Activated CD4-positive, alpha-beta T cell treated with anti-CD3 and anti-CD28 coated beads for 4 hours (primary cell): ENCODE data around the gene DLG1.

Source experiments
- DNase-seq, 2 donors: peaks; one replicate each; pipeline ENCODE4 v3.0.0-alpha.2; 2020

Gene DLG1

DNA sequence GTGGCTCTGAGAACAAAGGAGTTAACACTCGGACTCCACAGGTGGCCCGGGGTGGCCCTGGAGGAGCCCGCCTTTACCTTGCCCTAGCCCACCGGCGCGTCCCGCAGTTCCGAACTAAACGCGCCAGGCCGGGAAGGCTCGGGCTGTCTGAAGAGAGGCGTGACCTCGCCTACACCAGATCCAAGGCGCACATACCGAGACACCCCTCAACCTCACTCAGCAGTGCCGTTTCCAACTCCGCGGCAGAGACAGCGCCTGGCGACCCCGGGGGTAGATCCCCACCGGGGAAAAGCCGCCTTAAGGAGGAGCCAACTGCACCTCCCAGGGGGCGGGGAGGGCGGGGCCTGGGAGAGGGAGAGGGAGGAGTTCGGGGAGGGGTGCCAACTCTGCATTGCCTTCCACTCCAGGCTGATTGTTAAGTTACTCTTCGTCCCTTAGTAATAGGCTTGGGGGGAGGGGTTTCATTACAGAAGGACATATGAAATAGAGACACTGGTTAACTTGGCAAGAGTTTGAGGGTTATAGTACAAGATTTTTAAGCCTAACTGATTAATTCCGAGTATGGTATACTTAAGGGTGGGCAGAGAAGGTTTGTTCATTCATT lies at the start of gene DLG1:
Gene DLG1, minus strand, starts transcription at position 272 of the 604 bp plus-strand sequence. CDS start 1,408 bp downstream, outside the sequence.
- peak; percentile 82 to 84 for DNase-seq

DNA sequence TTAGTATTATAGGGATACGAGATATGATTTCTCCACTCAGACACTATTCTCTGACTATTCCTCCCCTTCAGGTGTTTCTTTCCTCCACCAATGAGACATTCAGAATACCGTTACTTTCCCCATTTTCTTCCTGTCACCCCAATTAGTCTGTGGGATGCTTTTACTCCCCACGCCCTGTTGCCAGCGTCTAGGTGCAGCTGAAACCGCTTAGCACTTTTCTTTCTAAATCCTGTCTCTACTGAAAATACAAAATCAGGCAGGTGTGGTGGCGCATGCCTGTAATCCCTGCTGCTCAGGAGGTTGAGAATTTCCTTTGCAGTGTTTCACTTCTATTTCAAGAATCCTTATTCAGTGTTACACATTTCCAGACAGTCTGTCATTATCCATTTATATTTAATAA lies 49.6 kb upstream of the DLG1 start:
- DNase-seq = no peak

DNA sequence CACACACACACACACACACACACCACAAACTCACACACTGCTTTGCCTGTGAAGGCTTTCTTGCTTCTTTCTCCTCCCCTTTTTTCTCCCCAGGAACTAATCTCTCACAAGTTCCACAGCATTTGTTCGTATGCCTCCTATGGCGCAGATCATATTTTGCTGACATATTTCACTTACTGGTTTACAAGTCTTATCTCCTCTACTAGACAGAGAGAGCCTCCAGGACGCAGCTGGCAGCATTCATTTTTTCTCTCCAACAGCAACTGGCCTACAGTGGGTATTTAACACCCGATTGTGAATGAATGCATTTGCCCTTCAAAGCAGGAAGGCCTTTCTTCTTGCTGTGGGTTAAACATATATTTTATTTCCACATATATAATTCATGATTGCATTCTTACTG lies 47.0 kb upstream of the DLG1 start:
- DNase-seq = no peak

DNA sequence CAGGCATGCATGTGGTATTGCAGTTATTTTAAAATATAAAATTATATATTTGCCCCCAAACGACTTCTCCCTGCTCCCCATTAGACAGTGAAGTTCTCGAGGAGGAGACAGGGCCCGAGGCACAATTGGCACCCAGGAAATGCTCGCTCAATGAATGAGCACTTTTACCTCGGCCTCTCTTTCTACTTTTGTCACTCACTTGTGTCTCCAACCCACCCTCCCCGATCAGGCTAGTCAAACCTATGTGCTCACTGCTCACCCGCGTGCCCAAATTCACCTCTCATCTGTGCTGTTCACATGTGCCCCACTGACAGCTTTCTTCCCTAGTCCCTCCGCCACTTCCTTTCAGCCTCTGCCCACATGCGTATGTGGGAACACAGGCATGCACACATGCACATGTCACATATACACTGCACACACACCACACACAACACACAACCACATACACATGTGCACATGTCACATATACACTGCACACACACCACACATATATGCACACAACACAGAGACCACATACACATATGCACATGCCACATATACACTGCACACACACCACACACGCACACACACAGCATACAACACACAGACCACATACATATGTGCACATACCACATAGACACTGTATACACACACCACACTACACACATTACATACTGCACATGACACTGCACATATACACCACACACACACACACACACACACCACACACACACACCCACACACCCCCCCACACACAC lies 46.3 kb upstream of the DLG1 start:
- DNase-seq = no peak

DNA sequence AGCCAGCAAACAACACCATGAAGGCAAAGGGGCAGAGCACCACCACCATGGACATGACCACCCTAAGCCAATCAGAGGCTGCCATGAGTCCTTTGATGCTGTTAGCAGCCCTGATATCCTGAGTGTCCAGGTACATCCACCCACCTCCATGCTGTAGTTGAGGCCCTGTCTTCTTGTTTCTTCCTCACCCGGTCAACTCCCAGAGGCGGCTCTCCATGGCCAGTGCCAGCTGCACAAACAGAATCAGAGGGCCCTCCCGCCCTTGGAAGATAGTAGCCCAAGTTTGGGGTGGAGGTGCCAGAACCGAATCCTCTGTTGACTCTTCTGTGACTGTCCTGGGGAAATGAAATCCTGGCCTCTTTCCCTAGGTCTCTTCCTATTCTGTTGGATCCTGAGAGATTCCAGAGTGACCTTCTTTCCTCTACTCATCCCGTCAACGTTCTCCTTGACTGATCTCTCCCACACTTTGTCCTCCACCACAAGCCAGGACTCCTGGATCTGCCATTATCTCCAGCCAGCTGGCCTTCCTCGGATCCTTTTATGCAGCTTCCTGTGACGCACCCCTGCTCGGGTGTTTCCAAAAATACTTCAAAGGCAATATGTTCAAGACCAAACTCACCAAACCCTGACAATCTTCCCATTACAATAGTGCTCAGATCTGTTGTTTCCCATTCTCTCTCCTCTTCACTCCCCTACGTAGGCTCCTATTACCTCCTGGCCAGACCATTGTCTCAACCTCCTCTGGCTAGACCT lies 45.4 kb upstream of the DLG1 start:
- no peak for DNase-seq

DNA sequence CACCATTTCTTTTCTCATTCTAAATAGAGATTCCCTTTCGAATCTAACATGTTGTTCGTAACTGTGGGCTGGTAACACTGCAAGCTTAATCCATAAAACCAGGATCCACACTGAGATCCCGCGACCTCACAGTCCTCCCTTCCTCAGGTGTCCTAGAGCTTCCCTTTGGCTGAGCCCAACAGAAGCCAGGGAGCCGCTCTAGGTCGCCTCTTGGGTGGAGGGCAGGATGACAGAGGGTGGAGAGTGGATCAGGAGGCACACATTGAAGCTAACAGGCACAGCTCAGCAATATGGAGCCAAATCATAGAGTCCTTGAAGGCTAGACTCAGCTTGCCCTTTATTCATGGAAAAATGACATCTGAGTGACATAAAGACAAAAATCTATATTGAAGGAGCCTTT lies 44.7 kb upstream of the DLG1 start:
- no peak for DNase-seq

DNA sequence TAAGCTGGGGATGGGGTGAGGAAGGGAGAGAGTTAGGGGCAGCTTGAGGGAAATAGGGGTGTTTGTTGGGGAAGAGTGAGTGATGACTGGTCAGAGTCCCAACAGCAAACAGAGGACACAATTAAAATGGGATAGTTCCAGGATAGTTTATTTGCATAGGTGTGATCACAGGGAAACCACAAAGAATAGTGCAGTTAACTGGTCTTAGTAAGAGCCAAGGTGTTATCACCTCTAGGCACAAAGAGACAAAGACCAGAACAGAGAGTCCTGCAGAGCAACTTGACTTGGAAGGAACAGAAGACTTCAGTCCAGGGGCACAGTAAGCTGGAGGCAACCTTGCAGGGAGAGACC lies 42.1 kb upstream of the DLG1 start:
- DNase-seq = no peak

DNA sequence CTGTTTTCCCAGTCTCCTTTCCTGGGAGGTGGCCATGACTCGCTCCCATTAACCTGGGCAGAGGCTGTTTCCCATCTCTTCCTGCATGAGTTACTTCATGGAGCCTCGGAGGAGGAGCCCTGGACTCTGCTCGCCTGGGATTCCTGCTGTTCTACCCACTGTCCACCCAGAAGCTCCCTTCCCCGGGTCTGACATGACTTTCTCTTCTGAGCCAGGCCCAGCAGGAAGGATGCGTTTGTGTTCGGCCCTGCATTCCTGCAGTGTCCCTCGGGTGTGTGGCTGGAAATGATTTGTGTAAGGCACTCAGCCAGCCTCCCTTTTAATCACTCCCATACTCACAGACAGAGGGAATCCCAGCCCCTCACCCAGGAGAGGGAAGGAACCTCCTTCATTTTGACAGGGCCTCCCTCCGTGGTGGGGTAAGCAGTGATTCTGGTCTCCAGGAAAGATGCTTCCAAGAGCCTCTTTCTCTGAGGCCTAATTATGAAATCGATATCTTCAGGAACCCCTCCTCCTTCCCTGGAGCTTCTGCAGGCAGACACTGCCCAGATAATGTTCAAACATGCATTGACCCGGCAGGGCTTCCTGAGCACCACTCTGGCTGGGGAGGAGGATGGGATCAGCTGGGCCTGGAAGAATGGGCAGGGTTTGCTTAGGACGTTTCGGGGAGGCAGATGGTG lies 41.6 kb upstream of the DLG1 start:
- no peak for DNase-seq

DNA sequence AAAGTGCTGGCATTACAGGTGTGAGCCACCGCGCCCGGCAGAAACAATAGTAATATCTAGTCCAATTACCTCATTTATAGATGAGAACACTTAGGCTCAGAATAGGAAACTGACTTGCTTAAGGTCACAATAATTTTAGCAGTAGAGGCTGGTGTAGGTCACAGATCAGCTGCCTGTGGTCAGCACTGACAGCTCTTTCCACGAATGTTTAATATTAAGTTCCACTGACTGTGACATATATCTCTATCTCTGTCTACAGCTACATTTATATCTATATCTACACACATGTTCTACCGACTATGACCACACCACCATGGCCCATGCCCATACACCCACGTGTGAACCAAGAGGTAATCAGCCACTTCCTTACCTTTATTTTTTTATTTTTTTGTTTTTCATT lies 40.2 kb upstream of the DLG1 start:
- no peak for DNase-seq

DNA sequence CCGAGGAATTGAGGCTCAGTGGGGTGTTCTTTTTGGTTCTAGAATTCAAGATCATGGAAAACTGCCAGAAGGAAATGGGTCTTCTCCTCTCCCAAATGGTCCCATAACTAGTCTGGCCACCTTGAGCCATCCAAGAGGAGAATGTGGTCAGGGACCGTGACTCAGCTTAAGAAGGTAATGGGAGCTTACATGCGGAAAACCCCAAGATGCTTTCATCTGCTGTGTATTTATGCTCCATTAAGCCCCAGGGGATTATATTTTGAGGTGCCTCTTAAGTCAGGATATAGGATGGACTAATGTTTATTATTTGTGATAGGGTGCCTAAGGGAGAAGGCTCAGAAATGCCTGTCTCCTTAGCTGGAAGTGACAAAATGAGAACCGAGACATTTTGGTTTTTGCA lies 39.2 kb upstream of the DLG1 start:
- no peak for DNase-seq

DNA sequence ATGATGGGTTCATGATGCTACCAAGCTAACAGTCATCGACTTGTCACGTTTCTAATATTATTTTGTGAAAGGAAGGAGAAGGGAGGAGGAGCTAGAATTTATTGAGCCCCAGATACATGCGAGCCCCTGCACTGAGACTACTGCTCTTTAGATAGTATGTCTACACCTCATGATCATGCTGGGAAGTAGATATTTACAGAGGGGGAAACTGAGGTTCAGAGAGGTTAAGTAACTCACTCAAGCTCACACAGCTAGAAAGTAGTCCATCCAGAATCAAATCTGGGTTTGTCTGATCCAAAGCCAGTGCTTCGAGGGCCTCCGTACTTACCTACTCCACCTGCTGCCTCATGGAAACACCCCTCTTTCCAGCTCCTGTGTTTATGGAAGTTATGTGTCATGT lies 38.8 kb upstream of the DLG1 start:
- no peak for DNase-seq

DNA sequence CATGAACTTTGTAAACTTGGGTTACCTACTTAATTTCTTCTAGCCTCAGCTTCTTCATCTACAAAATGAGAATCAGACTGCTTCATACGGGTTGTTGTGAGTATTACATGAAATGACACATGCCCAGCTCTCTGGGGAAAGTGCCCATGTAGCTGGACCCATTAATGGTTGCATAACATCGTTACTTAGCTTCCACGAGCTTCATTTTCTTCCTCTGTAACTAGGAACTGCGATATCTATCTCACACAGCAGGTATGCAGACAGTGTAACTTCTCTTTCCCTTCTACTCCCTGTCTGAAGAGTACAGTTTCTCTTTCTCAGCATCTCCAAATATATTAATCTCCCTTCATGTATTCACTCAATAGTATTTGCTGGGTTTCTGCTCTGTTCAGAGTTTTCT lies 37.9 kb upstream of the DLG1 start:
- no peak for DNase-seq

DNA sequence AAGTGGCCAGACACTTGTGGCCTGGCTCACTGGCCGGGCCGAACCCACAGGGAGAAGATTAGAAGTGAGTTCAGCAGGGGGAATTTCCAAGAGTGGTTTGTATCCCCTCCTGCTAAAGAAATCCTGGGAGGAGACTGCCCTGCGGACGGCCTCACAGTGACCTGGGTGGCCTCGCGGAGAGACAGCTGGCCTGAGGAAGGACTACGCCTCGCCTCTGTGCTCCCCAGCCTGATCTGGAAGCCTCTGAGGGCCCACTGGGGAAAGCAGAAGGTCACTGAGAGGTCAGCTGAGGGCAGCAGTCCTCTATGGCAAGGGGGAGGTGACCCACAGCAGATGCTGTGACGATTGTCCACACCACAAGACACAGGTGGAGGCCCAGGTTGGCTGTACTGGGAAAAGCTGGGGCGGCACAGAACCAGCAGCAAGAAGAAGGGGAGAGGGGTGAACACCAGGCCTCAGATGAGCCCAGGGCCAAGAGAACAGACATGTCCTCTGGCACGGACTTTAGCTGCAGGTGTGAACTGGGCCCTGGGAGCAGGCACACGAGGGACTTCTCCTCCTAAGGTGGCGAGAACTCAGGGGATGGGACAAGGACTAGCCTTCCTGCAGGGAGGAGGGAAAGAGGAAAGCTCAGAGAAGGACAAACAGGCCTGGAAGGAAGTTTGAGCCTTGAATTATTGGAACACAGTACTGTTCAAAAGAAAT lies 37.2 kb upstream of the DLG1 start:
- no peak for DNase-seq

DNA sequence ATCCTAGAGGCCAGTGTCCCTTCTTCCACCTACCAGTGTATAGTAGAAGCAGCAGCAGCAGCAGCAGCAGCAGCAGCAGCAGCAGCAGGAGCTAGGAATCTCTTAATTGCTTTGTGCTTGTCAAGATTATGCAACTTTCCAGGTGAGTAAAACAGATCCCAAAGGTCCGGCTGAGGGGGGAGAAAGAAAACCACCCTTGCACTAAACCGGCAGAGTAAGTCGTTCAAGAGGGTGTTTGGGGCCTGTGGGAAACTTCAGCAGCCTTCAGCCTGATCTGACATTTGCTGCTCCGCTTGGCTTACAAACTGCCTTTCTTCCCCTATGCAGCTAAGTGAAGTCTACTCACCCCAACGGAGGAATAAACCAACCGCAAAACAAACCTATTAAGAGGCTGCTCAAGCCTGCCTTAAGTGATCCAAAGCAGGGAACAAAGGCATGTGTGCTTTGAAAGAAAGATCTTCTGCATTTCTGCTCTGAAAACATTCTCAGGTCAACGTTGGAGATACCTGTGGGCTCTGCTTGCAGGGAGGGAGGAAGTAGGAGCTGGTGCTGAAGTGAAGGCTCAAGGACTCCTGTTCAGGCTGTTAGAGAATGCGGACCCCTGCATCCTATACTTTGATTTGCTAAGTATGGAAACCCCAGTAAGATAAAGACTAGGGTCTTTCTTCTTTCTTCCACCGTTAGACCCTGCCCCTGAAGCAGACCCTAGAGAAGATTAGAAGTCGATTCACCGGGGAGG lies 35.7 kb upstream of the DLG1 start:
- DNase-seq = no peak

DNA sequence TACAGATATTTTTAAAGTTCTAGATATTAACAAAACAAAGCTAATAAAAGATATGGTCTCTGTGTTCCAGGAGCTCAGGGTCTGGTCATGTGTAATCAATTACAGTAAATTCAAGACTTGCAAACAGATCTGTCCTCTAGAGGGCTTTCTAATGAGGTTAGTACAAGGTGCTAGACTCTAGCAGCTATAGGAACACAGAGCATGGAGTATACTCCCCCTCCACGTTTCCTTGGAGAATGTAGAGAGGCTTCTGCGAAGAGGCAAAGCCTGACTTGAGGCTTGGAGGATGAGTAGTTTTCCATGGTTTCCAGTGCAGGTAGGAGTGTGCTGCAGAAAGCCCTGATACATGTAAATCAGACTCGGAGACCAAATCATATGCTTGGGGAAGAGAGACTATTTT lies 32.7 kb upstream of the DLG1 start:
- no peak for DNase-seq

DNA sequence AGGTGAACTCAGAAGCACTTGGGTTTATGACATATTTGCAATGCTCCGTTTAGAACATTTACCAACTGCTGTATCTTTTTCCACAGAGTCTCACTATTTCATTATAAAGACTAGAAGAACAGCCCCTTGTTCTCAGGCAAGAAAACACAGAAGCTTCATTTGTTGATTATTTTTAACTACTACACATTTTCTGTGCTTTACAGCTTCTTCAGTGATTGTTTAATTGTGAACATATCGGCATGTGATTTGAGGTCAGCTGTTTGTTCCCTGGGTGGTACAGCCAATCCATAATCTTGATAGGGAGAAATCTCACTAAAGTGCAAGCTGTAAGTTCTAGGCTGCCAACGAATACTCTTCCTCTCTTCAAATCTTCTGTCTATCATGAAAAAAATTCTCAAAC lies 31.0 kb upstream of the DLG1 start:
- no peak for DNase-seq

DNA sequence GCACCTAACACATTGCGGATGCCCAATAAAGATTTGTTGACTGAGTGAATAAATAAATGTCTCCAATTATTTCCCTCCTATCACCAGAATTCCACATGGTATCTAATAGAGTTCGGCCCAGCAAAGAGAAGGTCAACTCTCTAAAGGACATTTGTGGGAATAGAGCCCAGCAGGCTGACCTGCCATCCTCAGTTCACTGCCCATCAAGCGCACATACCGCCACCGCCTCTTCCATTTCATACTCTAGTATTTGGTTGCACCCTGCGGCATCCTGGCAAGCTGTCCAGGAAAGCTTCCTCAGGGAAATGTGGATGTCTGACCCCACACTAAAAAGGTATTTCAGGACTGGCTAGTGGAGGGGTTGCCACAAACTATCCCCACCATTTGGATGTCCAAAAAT lies 29.8 kb upstream of the DLG1 start:
- no peak for DNase-seq

DNA sequence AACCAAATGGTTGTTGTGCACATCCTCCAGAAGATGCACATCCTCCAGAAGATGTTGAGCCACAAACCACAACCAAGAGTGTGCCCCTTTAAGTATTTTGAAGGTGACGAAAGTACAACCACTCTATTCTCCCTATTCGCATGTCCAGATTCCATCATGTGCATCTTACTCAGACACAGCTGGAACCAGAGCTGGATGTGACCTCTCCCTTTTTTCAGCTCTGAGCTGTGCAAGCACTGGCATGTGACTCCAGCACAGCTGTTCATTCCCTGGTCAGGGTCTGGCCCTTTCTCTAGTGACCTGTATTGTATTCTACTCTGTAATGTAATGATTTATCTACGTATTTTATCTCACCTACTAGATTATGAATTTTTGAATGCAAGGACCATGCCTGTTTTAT lies 29.3 kb upstream of the DLG1 start:
- no peak for DNase-seq

DNA sequence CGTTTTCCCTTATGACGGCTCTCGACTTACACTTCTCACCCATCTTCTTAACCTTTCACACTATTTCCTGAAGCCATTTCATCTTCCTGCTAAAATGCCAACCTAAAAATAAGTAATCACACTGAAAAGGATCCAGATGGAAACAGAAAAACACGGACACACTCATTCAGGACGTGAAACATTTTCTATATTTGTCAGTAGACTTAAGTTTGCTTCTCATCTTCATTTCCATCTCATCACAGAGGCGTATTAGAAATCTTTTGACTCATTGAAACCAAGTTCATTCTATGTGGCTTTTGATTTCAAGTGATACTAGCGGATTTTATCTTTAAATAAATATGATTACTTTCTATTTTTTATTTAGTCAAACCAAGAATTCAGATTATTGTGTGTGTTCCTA lies 27.4 kb upstream of the DLG1 start:
- no peak for DNase-seq

DNA sequence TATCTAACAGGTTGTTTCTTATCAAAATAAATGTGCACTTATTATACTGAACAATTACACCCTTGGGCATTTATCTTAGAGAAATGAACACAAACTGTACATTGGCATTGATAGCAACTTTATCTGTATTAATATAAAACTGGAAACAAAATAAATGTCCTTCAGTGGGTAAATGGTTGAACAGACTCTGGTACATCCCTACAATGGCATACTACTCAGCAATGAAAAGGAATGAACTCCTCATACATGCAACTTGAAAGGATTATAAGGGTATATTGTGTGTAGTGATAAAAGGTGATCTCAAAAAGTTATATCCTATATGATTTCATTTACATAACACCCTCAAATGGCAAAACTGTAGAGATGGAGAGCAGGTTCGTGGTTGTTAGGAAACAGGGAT lies 23.7 kb upstream of the DLG1 start:
- DNase-seq = no peak

DNA sequence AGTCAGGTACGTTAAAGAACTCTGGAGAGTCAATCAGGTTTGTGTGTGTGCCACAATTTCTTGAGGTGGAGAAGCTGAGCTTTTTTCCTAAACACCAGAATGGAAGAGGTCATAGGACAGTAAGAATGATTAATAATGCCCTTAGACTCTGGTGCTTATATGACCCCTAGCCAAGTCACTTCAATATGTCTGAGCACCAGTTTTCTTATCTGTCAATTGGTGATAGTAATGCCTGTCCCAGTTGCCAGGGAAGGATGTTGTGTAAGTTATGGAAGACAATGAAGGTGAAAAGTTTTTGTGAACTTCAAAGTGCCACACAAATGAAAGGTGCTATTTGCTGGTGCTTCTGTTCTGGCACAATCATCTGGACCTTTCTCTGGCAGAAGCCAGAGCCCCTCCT lies 22.2 kb upstream of the DLG1 start:
- DNase-seq = no peak

DNA sequence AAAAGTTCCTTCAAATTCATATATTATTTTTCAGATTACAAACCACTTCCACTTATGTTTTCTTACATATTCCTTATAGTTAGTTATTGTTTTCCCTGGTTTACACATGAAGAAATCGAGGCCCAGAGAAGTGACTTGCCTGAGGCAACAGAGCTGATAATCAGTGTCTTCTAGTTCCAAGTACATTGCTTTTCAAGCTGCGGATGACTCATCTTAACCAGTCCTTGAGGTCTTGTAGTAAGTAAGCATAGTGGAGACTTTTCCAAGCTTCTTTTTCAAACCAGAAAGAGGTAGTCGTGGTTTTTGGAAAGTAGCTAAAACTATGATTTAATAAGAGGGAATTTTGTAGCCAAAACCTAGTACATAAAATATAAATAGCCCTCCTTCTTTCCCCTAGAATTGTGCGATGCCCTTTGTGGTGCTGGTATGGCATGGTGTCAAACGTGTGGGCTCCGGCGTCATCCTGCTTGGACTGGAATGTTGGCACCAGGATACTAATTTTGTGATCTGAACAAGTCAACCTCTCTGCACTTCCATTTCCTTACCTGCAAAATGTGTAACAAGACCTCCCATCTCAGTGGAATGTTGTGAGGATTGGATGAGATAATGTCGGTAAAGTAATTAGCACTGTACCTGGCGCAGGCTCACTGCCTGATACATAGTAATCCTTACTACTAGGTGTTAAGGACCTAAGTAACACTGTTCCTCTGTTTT lies 19.0 kb upstream of the DLG1 start:
- no peak for DNase-seq
